SU-DHL-6 (cell line): ENCODE data around the gene DUS3L.

Source experiments
- H2AFZ ChIP-seq: fragments of 200-600 bp; sonication (generic); 2 replicates; pipeline ENCODE4 v1.6.1; 2014; ENCODE audit warnings: low read depth, mild to moderate bottlenecking, moderate library complexity, mixed read lengths, antibody characterized with exemption, low read length; ENCODE audit not compliant: severe bottlenecking
- H3F3A ChIP-seq: fragments of 200-600 bp; shearing (Covaris generic); 2 replicates; pipeline ENCODE4 v1.6.0; 2016; ENCODE audit warnings: antibody characterized with exemption, mild to moderate bottlenecking; ENCODE audit not compliant: insufficient read depth
- H3K27ac ChIP-seq: fragments of 200-600 bp; sonication (generic); 2 replicates; pipeline ENCODE4 v1.5.1; 2016; ENCODE audit warnings: low read depth, mild to moderate bottlenecking, low read length, moderate library complexity, mixed read lengths
- H3K27me3 ChIP-seq: fragments of 200-600 bp; sonication (generic), shearing (Covaris generic); 2 replicates; pipeline ENCODE4 v1.6.0; 2014; ENCODE audit warnings: mild to moderate bottlenecking, low read length
- H3K36me3 ChIP-seq: fragments of 200-600 bp; sonication (generic); 2 replicates; pipeline ENCODE4 v1.6.1; 2014; ENCODE audit warnings: mild to moderate bottlenecking, low read length, mixed read lengths
- H3K4me2 ChIP-seq: fragments of 300-600, 200-600 bp; shearing (Covaris generic), sonication (generic); 2 replicates; pipeline ENCODE4 v1.6.0; 2014; ENCODE audit warnings: low read length, low read depth, mild to moderate bottlenecking; ENCODE audit not compliant: poor library complexity, severe bottlenecking
- H3K4me3 ChIP-seq: fragments of 200-600 bp; sonication (generic); 2 replicates; pipeline ENCODE4 v1.5.1; 2014; ENCODE audit warnings: antibody characterized with exemption, low read length, mild to moderate bottlenecking, mixed read lengths; ENCODE audit not compliant: insufficient read depth, poor library complexity, severe bottlenecking
- H3K79me2 ChIP-seq: fragments of 200-600 bp; sonication (generic); 2 replicates; pipeline ENCODE4 v1.6.1; 2014; ENCODE audit warnings: mild to moderate bottlenecking, low read length, moderate library complexity; ENCODE audit not compliant: insufficient read depth
- H3K9ac ChIP-seq: fragments of 200-600 bp; sonication (generic); 2 replicates; pipeline ENCODE4 v1.7.0; 2014; ENCODE audit warnings: mild to moderate bottlenecking, low read length
- H3K9me2 ChIP-seq: fragments of 200-600 bp; sonication (generic); replicated peaks from 2 replicates; pipeline ENCODE4 v1.6.1; 2014; ENCODE audit warnings: low read length; ENCODE audit not compliant: insufficient read depth
- H3K9me3 ChIP-seq: fragments of 200-600 bp; sonication (generic); 2 replicates; pipeline ENCODE4 v1.6.1; 2014; ENCODE audit warnings: low read length, mixed read lengths; ENCODE audit not compliant: insufficient read depth
- H4K20me1 ChIP-seq: fragments of 200-600 bp; sonication (generic); 2 replicates; pipeline ENCODE4 v1.6.1; 2014; ENCODE audit warnings: low read depth, mild to moderate bottlenecking, antibody characterized with exemption, low read length, moderate library complexity, mixed read lengths
- EZH2phosphoT487 ChIP-seq: fragments of 200-600 bp; sonication (generic), shearing (Covaris generic); conservative IDR thresholded peaks from 2 replicates; pipeline ENCODE4 v1.6.1; 2018; ENCODE audit warnings: mild to moderate bottlenecking, antibody characterized with exemption, low read length, moderate library complexity, mixed read lengths
- TF ChIP-seq, protein P1 (sequence below): fragments of 200-600 bp; sonication (generic); IDR thresholded peaks from one replicate; pipeline ENCODE4 v1.5.1; 2017; ENCODE audit warnings: antibody characterized with exemption, mild to moderate bottlenecking, low read length, moderate library complexity; ENCODE audit not compliant: insufficient read depth, poor library complexity, severe bottlenecking

Gene DUS3L

DNA sequence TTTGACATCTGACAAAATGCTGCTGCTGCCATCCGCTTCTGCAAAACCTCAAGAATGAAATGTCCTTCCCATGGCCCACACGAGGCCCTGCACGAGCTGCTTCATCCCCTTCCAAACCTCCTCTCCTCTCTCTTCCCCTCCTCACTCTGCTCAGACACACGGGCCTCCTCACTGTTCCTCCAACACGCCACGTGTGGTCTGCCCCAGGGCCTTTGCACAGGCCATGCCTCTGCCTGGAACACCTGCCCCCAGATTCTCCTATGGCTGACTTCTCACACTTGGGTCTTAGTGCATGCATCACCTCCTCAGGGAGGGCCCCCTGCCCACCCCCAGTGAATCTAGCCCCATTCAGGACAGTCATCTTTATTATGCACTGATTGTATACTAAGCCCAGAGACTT lies 29.8 kb upstream of the DUS3L start:
- Histone ChIP-seq H3K9me2 (no peaks in the 10 kb centered on the region), H2AFZ (no peak overlapping the region), H3K9ac (no peak overlapping the region), H3K36me3 (no peaks in the 10 kb centered on the region), H3K9me3 (no peaks in the 10 kb centered on the region), H3F3A (no peaks in the 10 kb centered on the region), H3K4me3 (no peak overlapping the region), H3K27me3 (no peaks in the 10 kb centered on the region), H3K4me2 (no peak overlapping the region), H4K20me1 (no peaks in the 10 kb centered on the region), H3K79me2 (no peaks in the 10 kb centered on the region), H3K27ac (no peak overlapping the region)
- TF ChIP-seq EZH2phosphoT487, result no peak
- TF ChIP-seq, protein P1, sequence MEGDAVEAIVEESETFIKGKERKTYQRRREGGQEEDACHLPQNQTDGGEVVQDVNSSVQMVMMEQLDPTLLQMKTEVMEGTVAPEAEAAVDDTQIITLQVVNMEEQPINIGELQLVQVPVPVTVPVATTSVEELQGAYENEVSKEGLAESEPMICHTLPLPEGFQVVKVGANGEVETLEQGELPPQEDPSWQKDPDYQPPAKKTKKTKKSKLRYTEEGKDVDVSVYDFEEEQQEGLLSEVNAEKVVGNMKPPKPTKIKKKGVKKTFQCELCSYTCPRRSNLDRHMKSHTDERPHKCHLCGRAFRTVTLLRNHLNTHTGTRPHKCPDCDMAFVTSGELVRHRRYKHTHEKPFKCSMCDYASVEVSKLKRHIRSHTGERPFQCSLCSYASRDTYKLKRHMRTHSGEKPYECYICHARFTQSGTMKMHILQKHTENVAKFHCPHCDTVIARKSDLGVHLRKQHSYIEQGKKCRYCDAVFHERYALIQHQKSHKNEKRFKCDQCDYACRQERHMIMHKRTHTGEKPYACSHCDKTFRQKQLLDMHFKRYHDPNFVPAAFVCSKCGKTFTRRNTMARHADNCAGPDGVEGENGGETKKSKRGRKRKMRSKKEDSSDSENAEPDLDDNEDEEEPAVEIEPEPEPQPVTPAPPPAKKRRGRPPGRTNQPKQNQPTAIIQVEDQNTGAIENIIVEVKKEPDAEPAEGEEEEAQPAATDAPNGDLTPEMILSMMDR, result no peak

DNA sequence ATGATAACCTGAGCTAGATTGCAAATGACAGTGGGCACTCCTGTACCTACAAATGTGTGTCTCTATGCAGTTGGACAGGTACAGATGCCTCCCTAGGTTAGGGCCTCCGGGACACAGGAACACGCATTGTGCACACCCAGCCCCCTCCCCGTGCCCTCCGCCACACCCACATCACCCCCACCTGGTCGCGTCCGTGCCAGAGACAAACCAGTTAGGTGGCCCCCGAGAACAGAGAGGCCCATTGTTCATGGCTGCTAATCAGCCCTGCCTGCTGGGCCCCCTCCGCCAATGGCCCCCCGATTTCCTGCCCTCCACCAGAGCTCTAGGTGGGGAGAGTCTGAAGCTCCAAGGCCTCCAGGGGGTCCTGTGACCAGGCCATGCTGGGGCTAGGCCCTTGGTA lies 27.6 kb upstream of the DUS3L start:
- no peaks in the 10 kb centered on the region for H3K36me3 ChIP-seq
- H3K79me2 ChIP-seq, result no peaks in the 10 kb centered on the region
- H3K9me2 ChIP-seq, result no peaks in the 10 kb centered on the region
- no peak for TF ChIP-seq EZH2phosphoT487
- TF ChIP-seq, protein P1, result no peak
- no peaks in the 10 kb centered on the region for H3K27me3 ChIP-seq
- no peak overlapping the region for H2AFZ ChIP-seq
- no peaks in the 10 kb centered on the region for H3F3A ChIP-seq
- no peaks in the 10 kb centered on the region for H4K20me1 ChIP-seq
- H3K4me3 ChIP-seq, result no peak overlapping the region
- H3K9ac ChIP-seq, result no peak overlapping the region
- no peak overlapping the region for H3K4me2 ChIP-seq
- H3K27ac ChIP-seq, result no peak overlapping the region
- no peaks in the 10 kb centered on the region for H3K9me3 ChIP-seq

DNA sequence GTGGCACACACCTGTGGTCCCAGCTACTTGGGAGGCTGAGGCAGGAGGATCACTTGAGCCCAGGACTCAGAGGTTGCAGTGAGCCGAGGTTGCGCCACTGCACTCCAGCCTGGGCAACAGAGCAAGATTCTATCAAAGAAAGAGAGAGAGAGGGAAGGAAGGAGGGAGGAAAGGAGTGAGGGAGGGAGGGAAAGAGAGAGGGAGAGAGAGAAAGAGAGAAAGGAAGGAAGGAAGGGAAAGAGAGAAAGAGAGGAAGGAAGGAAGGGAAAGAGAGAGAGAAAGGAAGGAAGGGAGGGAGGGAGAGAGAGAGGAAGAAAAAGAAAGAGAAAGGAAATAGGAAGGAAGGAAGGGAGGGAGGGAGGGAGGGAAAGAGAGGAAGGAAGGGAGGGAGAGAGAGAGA lies 26.3 kb upstream of the DUS3L start:
- Histone ChIP-seq H3K9me3 (no peaks in the 10 kb centered on the region), H3K27ac (no peak overlapping the region), H2AFZ (no peak overlapping the region), H3K36me3 (no peaks in the 10 kb centered on the region), H3K9me2 (no peaks in the 10 kb centered on the region), H3F3A (no peaks in the 10 kb centered on the region), H3K79me2 (no peaks in the 10 kb centered on the region), H3K4me3 (no peak overlapping the region), H4K20me1 (no peaks in the 10 kb centered on the region), H3K27me3 (no peaks in the 10 kb centered on the region), H3K9ac (no peak overlapping the region), H3K4me2 (no peak overlapping the region)
- TF ChIP-seq, protein P1, result no peak
- no peak for TF ChIP-seq EZH2phosphoT487

DNA sequence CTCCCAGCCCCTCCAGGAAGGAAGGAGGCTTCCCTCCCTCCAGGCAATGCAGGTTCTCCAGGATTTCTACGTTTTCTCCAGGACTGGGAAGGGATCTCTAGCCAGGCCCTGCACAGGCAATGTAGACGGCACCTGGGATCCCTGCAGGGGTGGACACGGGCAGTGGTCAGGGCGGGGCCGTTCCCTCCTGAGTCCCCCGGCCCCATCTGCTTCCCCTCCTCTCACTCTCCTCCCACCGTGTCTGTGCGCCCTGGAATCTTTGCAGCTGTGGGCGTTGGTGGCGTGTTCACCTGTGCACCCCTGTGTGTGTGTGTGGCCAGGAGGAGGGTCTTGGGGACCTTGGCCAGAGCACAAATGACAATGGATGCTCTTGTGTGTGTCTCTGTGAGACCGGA lies 23.9 kb upstream of the DUS3L start:
- no peak overlapping the region for H3K4me3 ChIP-seq
- no peaks in the 10 kb centered on the region for H3K36me3 ChIP-seq
- H3F3A ChIP-seq, result no peaks in the 10 kb centered on the region
- no peak overlapping the region for H3K27ac ChIP-seq
- H3K9ac ChIP-seq, result no peak overlapping the region
- no peaks in the 10 kb centered on the region for H3K27me3 ChIP-seq
- H3K4me2 ChIP-seq, result no peak overlapping the region
- H3K79me2 ChIP-seq, result no peaks in the 10 kb centered on the region
- no peaks in the 10 kb centered on the region for H4K20me1 ChIP-seq
- H2AFZ ChIP-seq, result no peak overlapping the region
- H3K9me2 ChIP-seq, result no peaks in the 10 kb centered on the region
- TF ChIP-seq EZH2phosphoT487, result no peak
- TF ChIP-seq, protein P1, result no peak
- H3K9me3 ChIP-seq, result no peaks in the 10 kb centered on the region
